ENCODE measurements around the gene TRPM1.

The TRPM1 gene

DNA sequence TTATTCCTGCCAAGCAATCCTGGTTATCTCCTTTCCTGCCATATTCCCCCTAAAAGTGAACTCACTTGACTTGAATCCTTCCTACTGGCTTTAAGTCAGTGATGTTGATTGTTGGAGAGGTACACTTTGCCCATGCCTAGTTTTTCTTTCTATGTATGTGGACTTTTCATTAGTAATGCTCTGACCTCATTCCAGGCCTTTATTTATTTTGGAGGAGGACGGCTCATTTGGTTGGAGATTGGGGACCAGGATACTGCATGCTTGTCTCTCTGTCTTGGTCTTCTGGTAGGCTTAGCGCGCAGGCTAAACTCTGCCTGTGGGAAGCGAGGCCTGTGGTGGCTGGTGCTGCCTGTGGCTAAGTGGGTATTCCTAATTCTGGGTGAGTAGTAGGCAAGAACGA, 81.0 kb downstream of the TRPM1 start:
- TF ChIP-seq POLR2A (IDR thresholded peaks at IDR 0.05; ENCODE audit: low read length) (no peak), GATA1 (IDR thresholded peaks at IDR 0.05; ENCODE audit: low read depth, low read length) (no peak)
- DNase-seq = no peak

DNA sequence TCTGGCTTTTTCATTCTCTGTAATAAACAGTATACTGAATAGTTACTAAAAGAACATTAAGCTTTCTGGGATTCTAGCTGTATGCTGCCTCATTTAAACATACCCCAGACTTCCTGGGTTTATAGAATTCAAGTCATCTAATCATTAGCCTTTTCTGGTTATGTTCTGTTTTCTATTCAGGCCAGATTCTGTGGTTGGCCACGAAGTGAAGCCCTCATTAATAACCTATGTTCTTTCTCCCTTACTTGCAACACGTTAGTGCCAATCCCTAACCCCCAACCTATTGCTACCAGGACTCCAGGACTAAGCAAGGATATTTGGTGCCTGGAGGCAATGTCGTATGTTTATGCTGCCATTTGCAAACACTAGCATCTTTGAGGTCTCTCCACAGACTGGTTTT, 81.5 kb downstream of the TRPM1 start:
- DNase-seq = no peak
- TF ChIP-seq GATA1 (IDR thresholded peaks at IDR 0.05; ENCODE audit: low read depth, low read length) (no peak), POLR2A (IDR thresholded peaks at IDR 0.05; ENCODE audit: low read length) (no peak)

GRCh38 chr15:31017311-31017710, 84.2 kb downstream of the TRPM1 start:
- TF ChIP-seq POLR2A (IDR thresholded peaks at IDR 0.05; ENCODE audit: low read length) = no peak
- TF ChIP-seq GATA1 (IDR thresholded peaks at IDR 0.05; ENCODE audit: low read depth, low read length) = no peak
- no peak for DNase-seq

- TF ChIP-seq POLR2A (IDR thresholded peaks at IDR 0.05; ENCODE audit: low read length) = no peak
- no peak for TF ChIP-seq GATA1 (IDR thresholded peaks at IDR 0.05; ENCODE audit: low read depth, low read length)
- DNase-seq = no peak
Measured at GRCh38 chr15:31016446-31016915, 85.0 kb downstream of the TRPM1 start.

GRCh38 chr15:31014608-31014925, 87.0 kb downstream of the TRPM1 start:
- no peak for TF ChIP-seq POLR2A (IDR thresholded peaks at IDR 0.05; ENCODE audit: low read length)
- no peak for TF ChIP-seq GATA1 (IDR thresholded peaks at IDR 0.05; ENCODE audit: low read depth, low read length)
- no peak for DNase-seq

DNA sequence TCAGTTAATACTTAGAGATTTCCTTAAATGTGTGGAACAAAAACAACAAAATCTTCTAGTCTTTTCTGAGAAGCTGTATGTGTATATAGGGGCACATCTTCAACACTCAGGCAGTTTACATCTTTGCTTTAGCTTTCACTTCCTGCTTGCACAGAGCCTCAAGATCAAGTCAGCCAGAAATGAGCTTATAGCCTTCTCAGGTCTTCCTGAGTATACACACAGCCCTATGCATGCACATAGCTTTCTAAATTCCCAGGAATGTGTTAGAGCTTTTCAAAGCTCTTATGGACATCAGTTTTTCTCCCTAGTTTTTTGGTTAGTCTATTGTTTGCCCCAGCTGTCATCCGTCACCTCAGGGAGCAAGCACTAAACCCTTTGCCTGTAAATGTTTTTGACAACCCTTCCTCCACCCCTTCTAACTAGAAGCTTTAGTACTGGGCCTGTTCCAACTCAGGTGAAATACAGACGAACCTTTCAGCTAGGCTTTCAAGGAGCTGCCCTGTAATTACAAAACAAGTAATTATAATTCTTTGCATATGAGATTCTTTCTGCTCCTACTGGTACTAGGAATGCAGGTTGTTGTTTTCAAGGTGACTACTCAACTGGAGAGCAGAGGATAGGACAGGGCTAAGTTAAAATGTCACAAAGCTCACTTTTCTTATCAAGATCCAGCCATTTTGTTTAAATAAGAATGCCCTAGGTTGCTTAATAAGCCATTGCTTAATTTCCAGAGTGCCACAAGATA, 87.5 kb downstream of the TRPM1 start:
- no peak for DNase-seq

GRCh38 chr15:31012455-31012854, 89.1 kb downstream of the TRPM1 start:
- no peak for DNase-seq
- TF ChIP-seq GATA1 (IDR thresholded peaks at IDR 0.05; ENCODE audit: low read depth, low read length) (no peak), POLR2A (IDR thresholded peaks at IDR 0.05; ENCODE audit: low read length) (no peak)

More for the DNA sequence above, 87.5 kb downstream of the TRPM1 start:
- TF ChIP-seq GATA1 (IDR thresholded peaks at IDR 0.05; ENCODE audit: low read depth, low read length) (no peak), POLR2A (IDR thresholded peaks at IDR 0.05; ENCODE audit: low read length) (no peak)

GRCh38 chr15:31010036-31010435, 91.5 kb downstream of the TRPM1 start:
- TF ChIP-seq POLR2A (IDR thresholded peaks at IDR 0.05; ENCODE audit: low read length) (no peak), GATA1 (IDR thresholded peaks at IDR 0.05; ENCODE audit: low read depth, low read length) (no peak)
- DNase-seq = no peak

DNA sequence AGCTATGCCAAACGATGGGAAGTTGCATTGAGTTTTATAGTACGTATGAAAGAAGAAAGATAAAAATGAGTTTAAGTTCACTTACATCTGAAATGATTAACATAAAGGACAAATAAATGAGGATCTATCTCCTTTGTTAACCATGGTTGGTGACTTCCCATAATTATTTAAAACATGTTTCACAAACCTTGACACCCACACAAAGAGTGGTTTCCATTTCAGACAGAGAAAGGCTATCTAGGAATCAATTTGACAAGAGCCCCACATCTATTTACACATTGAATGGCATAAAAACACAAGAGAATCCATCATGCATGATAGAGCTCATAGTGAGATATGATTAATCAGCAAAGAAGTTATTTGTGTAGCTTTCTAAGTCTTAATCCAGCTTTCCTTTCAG, 95.9 kb downstream of the TRPM1 start:
- no peak for DNase-seq
- no peak for TF ChIP-seq POLR2A (IDR thresholded peaks at IDR 0.05; ENCODE audit: low read length)
- TF ChIP-seq GATA1 (IDR thresholded peaks at IDR 0.05; ENCODE audit: low read depth, low read length) = no peak

DNA sequence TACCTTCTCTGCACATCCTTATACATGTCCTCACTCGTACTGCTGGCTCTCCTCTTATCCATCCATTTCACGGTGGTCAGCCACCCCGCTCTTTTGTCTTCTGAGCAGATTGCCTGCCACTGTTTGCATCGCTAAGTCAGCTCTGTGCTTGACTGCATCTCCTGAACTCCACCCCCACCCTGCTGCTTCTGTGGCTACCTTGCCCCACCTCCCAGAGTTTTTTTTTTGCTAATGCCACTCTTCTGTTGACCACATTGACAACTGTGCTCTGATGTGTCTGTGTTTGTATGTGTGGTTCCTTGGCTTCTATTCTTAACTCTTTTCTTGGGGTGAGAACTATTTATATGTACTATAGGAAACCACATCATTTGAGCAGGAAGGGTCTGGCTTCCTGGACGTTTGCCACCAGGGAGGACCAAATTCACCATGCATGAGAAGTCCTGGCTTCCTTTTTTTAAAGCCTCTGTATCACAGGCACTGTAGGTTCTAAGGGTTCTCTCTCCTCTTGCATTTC, 97.2 kb downstream of the TRPM1 start:
- TF ChIP-seq GATA1 (IDR thresholded peaks at IDR 0.05; ENCODE audit: low read depth, low read length) = no peak
- TF ChIP-seq POLR2A (IDR thresholded peaks at IDR 0.05; ENCODE audit: low read length) = no peak
- DNase-seq = no peak

DNA sequence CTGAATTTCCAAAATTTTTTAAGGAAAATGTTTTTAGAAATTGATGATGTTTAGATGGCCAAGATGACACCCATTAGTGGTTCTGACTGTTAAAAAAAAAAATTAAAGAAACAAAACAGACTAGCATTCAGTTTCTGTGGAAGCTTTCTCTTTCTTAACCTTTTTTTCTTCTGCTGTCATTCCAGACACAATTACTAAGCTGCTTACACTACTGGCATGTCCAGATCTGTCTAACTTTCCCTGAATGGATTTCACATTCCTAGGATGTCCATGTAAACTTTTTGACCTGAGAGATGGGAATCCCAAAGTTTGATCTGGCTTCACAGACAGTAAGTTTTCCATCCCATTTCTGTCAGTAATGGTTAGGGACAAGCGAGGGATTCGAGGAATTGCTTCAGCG, 99.8 kb downstream of the TRPM1 start:
- no peak for DNase-seq
- TF ChIP-seq GATA1 (IDR thresholded peaks at IDR 0.05; ENCODE audit: low read depth, low read length) (no peak), POLR2A (IDR thresholded peaks at IDR 0.05; ENCODE audit: low read length) (no peak)

DNA sequence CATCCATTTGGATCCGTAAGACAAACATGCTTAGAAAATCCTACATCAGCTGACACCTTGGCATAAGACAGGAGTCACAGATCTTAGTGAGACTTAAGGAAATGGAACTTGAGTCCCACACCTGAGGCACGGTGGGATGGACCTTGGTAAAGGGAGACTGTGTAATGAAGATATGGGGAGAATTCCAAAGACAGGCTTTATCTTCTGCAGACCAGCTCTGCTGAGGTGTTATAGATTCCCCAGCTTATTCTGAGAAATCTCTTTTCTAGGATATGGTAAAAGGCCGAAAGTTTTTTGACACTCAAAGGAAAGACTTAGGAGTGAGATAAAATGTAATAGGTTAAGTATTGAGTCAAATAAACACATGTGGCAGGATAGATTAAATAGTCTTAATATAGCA, 101.8 kb downstream of the TRPM1 start:
- TF ChIP-seq POLR2A (IDR thresholded peaks at IDR 0.05; ENCODE audit: low read length) = no peak
- TF ChIP-seq GATA1 (IDR thresholded peaks at IDR 0.05; ENCODE audit: low read depth, low read length) = no peak

GRCh38 chr15:30997270-30997669, 104.3 kb downstream of the TRPM1 start:
- DNase-seq = no peak
- TF ChIP-seq POLR2A (IDR thresholded peaks at IDR 0.05; ENCODE audit: low read length) (no peak), GATA1 (IDR thresholded peaks at IDR 0.05; ENCODE audit: low read depth, low read length) (no peak)

More for the DNA sequence above, 101.8 kb downstream of the TRPM1 start:
- DNase-seq = peak in 1 of 2 experiments; percentile 7

DNA sequence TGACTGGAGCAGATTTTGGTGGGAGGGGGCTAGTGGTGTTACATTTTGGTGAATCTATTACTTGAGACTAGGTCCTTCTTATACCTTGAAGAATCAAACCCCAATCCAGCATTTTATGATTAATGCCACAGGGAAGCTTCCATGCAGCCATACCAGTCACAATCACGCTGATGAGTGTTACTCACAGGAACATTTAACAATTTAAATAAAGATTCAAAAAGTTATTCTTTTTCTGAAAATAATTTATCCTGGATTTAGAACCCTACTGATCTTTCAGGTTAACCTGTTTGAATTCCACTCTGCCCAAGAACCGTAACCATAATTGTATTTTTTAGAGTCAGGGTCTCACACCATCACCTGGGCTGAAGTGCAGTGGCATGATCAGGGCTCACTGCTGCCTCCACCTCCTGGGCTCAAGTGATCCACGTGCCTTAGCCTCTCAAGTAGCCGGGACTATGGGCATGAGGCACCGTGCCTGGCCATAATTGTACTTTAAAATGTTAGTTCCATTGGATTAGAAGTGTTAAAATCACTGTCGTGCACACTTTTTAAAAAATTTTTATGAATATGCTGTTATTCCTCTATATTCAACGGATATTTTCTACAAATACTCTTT, 109.2 kb downstream of the TRPM1 start:
- DNase-seq = peak in 1 of 2 experiments; percentile 38
- TF ChIP-seq POLR2A (IDR thresholded peaks at IDR 0.05; ENCODE audit: low read length) = no peak
- TF ChIP-seq GATA1 (IDR thresholded peaks at IDR 0.05; ENCODE audit: low read depth, low read length) = no peak

All from erythroblast (primary cell).